Measurements from ENCODE around the gene POC1B.

The POC1B gene

DNA sequence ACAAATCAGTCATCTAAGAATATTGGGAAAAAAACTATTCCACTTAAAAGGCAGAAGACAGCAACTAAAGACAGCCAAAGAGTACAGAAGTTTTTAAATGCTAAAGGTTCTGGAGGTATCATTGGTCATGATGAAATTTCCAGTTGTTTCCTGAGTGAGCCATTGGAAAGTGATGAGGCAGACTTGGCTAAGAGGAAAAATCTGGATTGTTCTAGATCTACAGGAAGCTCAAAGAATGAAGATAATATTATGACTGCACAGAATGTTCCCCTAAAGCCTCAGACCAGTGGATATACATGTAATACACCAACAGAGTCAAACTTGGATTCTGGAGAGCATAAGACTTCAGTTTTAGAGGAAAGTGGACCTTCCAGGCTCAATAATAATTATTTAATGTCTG, 24.1 kb downstream of the POC1B start:
- in situ Hi-C loops (cut with MboI; ENCODE audit: low sequenced_read_pairs) = no loop called here

DNA sequence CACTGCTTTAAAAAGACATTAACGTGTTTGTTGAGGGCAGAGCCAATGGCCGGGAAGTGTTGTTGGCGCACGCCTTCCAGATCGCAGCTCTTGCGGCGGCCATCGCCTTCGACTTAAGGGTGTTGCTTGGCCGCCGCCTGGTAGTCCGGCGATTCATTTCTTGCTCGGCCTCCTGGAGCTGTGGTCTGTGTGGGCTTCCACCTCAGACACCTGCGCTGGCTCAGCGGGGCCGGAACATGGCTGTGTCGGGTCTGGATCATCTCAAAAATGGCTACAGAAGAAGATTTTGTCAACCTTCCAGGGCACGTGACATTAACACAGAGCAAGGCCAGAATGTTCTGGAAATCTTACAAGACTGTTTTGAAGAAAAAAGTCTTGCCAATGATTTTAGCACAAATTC, 26.0 kb downstream of the POC1B start:
- in situ Hi-C loops (cut with MboI; ENCODE audit: low sequenced_read_pairs) = no loop called here

DNA sequence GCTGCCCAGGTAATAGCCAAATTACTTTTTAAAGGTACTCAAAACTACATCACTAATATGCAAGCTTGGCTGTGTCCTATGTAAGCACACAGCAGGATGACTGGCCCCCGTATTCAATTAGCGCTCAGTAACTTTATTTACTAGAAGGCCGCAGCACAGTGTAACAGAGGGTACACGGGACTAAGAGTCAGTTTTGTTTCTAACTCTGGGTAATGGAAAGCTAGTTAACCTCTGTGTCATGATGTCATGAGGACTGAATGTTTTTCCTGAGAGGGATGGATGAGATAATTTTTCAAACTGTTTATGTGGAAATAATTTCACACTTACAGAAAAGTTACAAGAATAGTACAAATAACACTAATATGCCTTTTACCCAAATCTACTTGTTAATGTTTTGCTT, 28.4 kb downstream of the POC1B start:
- in situ Hi-C loops (cut with MboI; ENCODE audit: low sequenced_read_pairs) = no loop called here

DNA sequence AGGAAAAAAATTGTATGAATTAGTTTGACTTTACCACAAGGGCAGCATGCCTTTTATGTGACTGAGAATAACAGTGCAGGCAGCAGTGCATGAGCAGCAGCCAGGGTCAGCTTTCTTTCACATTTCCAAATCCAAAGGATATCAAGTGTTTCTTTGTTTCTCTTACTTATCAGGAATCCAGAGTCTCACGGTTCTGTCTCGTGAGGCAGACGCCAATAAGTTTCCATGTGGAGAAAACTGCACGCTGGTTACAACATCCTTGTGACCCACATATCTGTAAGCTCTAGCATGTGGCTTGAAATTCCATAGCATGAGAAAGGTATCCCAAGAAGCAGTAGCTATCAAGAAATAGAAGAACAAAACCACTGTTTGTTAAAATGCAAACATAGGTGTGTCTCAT, 28.8 kb downstream of the POC1B start:
- in situ Hi-C loops (cut with MboI; ENCODE audit: low sequenced_read_pairs) = no loop called here

GRCh38 chr12:89494411-89495231, 31.2 kb downstream of the POC1B start:
- in situ Hi-C loops (cut with MboI; ENCODE audit: low sequenced_read_pairs) = no loop called here

DNA sequence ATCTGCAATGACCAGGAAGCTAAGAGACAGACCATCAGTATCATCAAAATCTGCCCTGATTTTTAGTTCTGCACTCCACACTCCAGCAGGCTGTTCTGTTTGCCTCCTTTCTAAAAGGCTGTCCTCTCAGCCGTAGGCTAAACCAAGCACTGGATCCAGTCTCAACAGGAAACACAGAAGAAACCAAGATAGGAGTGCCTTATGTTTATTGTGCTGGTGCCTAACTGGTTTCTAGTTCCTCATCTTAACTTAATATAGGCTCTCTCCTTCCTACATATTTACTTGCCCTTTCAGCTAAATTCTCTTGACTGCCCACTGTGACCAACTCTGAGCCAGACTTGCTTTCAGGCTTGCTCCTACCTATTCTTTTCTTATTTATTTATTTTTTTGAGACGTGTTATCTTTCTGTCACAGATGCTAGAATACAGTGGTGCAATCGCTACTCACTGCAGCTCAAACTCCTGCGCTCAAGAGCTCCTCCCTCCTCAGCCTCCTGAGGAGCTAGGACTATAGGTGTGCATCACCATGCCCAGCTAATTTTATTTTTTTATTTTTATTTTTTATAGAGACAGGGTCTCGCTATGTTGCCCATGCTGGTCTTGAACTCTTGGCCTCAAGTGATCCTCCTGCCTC, 32.1 kb downstream of the POC1B start:
- in situ Hi-C loops (cut with MboI; ENCODE audit: low sequenced_read_pairs) = no loop called here

GRCh38 chr12:89492883-89493282, 33.0 kb downstream of the POC1B start:
- in situ Hi-C loops (cut with MboI; ENCODE audit: low sequenced_read_pairs) = no loop called here

GRCh38 chr12:89490922-89491321, 34.9 kb downstream of the POC1B start:
- in situ Hi-C loops (cut with MboI; ENCODE audit: low sequenced_read_pairs) = no loop called here

- in situ Hi-C loops (cut with MboI; ENCODE audit: low sequenced_read_pairs) = no loop called here
Measured at GRCh38 chr12:89486264-89486663, 39.6 kb downstream of the POC1B start.

DNA sequence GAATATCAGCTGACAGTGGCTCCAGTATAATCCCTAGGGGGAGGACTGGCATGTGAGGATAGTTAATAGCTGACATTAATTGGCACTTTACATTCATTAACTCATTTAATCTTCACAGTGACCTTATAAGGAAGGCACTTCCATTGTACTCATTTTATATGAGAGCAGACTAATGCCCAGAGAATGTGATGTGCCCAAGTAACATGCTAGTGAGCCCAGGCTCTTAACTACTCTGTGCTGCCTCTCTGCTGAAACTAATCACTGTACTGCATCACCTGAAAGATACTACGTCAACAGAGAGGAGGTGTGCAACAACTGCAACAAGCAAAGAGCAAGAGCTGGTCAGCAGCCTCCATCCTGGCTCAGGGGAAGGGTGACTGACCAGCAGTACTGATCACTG, 41.4 kb downstream of the POC1B start:
- in situ Hi-C loops (cut with MboI; ENCODE audit: low sequenced_read_pairs) = no loop called here

DNA sequence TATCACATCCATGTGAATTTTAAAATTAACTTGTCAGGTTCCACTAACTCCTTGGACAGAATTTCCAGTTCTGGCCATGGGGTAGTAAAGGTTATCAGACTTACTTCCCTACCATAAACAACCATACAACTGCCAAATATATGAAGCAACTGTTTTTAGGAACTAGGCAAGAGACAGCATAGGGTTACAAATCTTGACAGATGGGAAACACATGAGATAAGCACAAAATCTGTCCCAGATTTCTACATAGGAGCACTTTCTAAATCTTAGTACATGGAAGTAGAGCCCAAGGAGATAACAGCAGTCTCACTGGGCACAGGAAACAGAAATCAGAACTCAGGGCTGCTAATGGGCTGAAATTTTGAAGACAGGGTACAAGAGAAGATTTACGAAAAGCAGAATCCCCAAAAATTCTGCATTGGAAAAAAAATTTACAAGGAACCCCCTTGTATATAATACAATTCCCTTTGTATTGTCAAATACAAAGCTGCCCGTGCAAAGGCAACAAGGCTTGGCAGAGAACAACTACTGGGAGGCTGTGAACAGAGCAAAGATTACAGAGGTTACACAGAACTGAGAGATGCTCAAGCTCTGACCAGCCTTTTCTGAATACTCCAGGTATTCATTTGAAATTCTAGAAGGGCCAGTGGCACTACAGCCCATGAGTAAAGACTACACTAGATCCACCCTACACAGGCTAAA, 44.5 kb downstream of the POC1B start:
- in situ Hi-C loops (cut with MboI; ENCODE audit: low sequenced_read_pairs) = no loop called here

GRCh38 chr12:89479982-89480381, 45.9 kb downstream of the POC1B start:
- in situ Hi-C loops (cut with MboI; ENCODE audit: low sequenced_read_pairs) = no loop called here

GRCh38 chr12:89477633-89478279, 48.1 kb downstream of the POC1B start:
- in situ Hi-C loops (cut with MboI; ENCODE audit: low sequenced_read_pairs) = no loop called here

- in situ Hi-C loops (cut with MboI; ENCODE audit: low sequenced_read_pairs) = no loop called here
Measured at GRCh38 chr12:89476904-89477595, 48.8 kb downstream of the POC1B start.

- in situ Hi-C loops (cut with MboI; ENCODE audit: low sequenced_read_pairs) = no loop called here
Measured at GRCh38 chr12:89476232-89476631, 49.6 kb downstream of the POC1B start.

DNA sequence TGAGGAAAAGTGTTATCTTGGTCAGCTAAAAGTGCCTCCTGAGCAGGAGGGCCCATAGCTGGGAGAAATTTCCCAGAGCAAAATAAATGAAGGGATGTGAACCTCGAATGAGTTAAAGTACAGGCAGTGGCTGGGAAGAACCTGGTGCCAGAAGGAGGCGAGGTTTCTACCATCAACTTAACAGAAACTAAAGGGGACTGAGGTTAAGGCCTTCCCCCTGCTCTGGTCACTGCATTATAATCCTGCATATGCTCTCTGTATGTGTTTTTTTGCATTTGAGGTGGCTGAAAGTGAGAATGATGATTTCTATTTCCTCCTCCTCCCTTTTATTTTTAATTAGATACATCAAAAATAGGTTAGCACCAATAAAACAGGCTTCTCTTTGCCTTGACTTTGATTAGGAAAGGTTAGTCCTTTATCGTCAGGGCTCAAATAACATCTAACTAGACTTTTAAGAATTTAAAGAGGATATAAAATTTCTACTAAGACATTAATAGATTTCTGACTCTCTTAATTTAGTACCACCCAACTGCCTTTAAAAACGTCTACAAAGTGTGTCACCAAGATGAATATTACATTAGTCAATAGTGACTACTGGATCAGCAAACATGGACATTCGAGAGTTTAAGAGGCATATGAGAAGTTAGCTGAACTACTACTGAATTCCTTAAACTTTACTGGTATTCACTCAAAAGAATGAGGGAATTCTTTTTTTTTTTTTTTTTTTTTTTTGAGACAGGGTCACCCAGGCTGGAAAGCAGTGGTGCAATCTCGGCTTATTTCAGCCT, 50.5 kb downstream of the POC1B start:
- in situ Hi-C loops (cut with MboI; ENCODE audit: low sequenced_read_pairs) = no loop called here

DNA sequence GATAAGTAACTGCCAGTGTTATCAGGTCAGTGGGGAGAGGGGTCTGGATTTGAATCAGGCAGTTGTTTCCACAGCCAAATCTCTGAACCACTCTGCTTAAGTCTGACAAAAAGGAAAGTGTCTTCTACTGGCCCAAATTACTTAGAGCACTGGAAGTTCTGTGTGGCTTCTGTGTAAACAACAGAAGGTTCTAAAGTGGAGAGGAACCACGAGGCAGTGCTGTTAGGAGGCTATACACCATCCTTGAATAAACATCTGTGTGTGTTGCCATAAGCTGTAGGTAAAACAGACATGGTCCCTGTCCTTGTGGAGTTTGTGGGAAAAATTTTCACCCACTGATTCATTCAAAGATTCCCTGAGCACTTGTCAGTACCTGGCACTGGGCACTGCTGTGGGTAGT, 51.2 kb downstream of the POC1B start:
- in situ Hi-C loops (cut with MboI; ENCODE audit: low sequenced_read_pairs) = no loop called here

GRCh38 chr12:89472508-89472907, 53.3 kb downstream of the POC1B start:
- in situ Hi-C loops (cut with MboI; ENCODE audit: low sequenced_read_pairs) = no loop called here

DNA sequence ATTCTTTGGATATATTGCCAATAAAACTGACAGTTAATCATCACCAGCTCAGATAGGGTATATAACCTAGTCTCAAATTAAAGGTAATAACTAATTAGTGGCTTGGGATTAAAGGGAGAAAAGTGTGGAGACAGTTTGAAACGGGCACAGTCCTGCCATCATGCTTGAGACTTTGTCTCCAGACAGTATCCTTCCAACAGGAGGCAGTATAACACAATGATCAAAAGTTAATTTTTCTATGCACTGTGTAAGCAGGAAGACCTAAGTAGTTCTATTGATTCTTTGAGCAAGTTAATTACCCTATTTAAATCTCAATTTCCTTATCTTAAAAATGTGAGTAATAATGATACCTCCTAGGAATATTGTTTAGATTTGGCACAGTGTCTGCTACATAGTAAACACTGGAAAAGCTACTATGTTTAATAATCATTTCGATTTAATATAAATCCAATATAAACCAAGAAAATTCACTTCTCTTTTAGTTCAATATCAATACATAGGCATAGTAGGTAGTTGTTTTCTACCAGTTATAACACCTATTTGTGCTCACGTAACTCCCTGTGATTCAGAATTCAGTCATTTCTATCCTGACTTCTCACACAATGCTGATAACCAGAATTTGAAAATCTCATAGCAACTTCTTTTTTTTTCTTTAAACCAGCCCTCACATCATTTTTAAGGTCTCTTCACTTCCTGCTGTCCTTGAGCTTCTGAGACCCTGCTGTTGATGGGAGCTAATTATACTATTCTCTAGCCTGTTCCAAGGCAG, 54.9 kb downstream of the POC1B start:
- in situ Hi-C loops (cut with MboI; ENCODE audit: low sequenced_read_pairs) = no loop called here
